ENCODE data around the gene AFF2. TPM values are rescaled to one million over a fixed set of nuclear protein-coding genes. Genes with fewer than 3 reads are reported as not detected.

AFF2 gene
- total and polyA plus RNA-seq, 2 donors (not counting 3 experiments of a cell fraction or from before 2014, with no cell fraction given) = 0.03 to 0.07 TPM

DNA sequence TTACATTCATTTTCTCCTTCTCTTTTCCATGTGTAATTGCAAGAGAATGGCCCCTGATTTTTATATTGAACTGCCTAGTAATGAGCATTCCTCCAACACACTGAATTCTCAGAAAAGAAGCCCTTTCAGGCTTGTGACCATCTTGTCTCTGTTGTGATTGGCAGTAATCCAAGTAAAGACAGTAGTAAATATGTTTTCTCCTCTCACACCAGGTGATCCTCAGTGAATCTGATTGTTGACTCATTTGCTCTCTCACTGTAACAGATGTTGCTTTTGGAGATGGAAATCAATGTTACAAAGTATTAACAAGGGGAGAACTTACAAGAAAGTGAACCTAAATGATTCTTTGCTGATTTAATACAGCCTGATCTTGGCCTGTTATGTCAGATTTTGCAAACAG is 271.0 kb downstream of the AFF2 start:
- DNase-seq (ENCODE audit: low read depth, low spot score) (peak; percentile 3), FAIRE-seq (no peak)
- dilution Hi-C loops (cut with MboI; ENCODE audit: extremely low pct_ligation_motif_present, low sequenced_read_pairs) = no loop called here
- ChIA-PET CTCF (no interaction called here), POLR2A (no interaction called here)
- no peak overlapping the region for H3K9ac ChIP-seq (replicated peaks; ENCODE audit: extremely low read depth, insufficient read depth, low read length)
- TF ChIP-seq MYC (IDR thresholded peaks at IDR 0.05; ENCODE audit: low read depth, low read length) (no peak), CTCF (IDR thresholded peaks at IDR 0.05; ENCODE audit: extremely low read depth in 1 of 2, insufficient read depth in 1 of 2, low read depth in 1 of 2, low read length in 2 of 2) (no peak), FOS (IDR thresholded peaks at IDR 0.05; ENCODE audit: borderline replicate concordance, insufficient read depth, low read length) (no peak), GATA2 (IDR thresholded peaks at IDR 0.05; ENCODE audit: insufficient read depth, insufficient read length, low read depth, low read length) (no peak)
- TF ChIP-seq, protein P1, sequence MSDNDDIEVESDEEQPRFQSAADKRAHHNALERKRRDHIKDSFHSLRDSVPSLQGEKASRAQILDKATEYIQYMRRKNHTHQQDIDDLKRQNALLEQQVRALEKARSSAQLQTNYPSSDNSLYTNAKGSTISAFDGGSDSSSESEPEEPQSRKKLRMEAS (IDR thresholded peaks at IDR 0.05; ENCODE audit: insufficient read depth, insufficient read length) = no peak
- H3K4me2 ChIP-seq (ENCODE audit: insufficient read depth, low read length) = no peak overlapping the region
- no peaks in the 10 kb centered on the region for H3K27me3 ChIP-seq (ENCODE audit: control insufficient read depth in 2 of 2, insufficient read depth in 2 of 2, low read length in 2 of 2)
- H3K9me1 ChIP-seq (replicated peaks; ENCODE audit: control insufficient read depth, extremely low read depth, insufficient read depth, low read length) = no peaks in the 10 kb centered on the region
- intact Hi-C loops (cut with micrococcal nuclease) = no loop called here
- H3K4me1 ChIP-seq (ENCODE audit: control insufficient read depth, extremely low read depth, insufficient read depth, low read length) = no peaks in the 10 kb centered on the region
- H3K9me3 ChIP-seq (replicated peaks; ENCODE audit: control insufficient read depth, insufficient read depth, low read length) = no peaks in the 10 kb centered on the region
- no peaks in the 10 kb centered on the region for H4K20me1 ChIP-seq (replicated peaks; ENCODE audit: control insufficient read depth, extremely low read depth, insufficient read depth, low read length)
- no peak overlapping the region for H3K4me3 ChIP-seq (replicated peaks in 1 of 3; ENCODE audit: insufficient read depth in 1 of 3, low read depth in 1 of 3, low read length in 3 of 3)
- no peaks in the 10 kb centered on the region for H3K36me3 ChIP-seq (ENCODE audit: control insufficient read depth in 2 of 2, extremely low read depth in 1 of 2, insufficient read depth in 2 of 2, low read length in 2 of 2)
- H3K27ac ChIP-seq (ENCODE audit: insufficient read depth, low read depth, low read length) = no peak overlapping the region
- no TSS peak for BruUV-seq (replicated peaks)
- H2AFZ ChIP-seq (ENCODE audit: low read depth, low read length) = no peak overlapping the region
- no peaks in the 10 kb centered on the region for H3K79me2 ChIP-seq (ENCODE audit: control insufficient read depth, insufficient read depth, low read length)

DNA sequence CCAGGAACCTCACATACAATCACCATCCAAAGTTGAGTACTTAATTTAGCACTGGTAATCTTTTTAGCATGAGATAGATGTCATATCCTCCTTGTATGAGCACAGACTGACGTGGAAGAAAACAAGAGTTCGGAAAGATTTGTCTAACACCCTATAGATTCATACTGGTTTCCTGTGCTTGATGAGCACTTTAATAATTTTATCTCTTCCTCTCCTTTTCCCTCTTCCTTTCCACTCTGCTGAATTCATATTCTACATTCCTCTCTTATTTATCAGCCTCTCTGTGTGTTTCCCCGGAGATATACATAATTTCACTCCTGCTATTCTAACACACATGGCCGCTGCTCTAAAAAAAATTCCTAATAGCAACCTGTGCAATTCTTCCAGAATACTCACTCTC is 273.9 kb downstream of the AFF2 start:
- Histone ChIP-seq H3K79me2 (ENCODE audit: control insufficient read depth, insufficient read depth, low read length) (no peaks in the 10 kb centered on the region), H3K36me3 (ENCODE audit: control insufficient read depth in 2 of 2, extremely low read depth in 1 of 2, insufficient read depth in 2 of 2, low read length in 2 of 2) (no peaks in the 10 kb centered on the region), H3K27me3 (ENCODE audit: control insufficient read depth in 2 of 2, insufficient read depth in 2 of 2, low read length in 2 of 2) (no peaks in the 10 kb centered on the region), H3K4me1 (ENCODE audit: control insufficient read depth, extremely low read depth, insufficient read depth, low read length) (no peaks in the 10 kb centered on the region), H3K9me1 (replicated peaks; ENCODE audit: control insufficient read depth, extremely low read depth, insufficient read depth, low read length) (no peaks in the 10 kb centered on the region), H2AFZ (ENCODE audit: low read depth, low read length) (no peak overlapping the region), H3K4me2 (ENCODE audit: insufficient read depth, low read length) (peak overlapping the region; percentile 6), H3K9me3 (replicated peaks; ENCODE audit: control insufficient read depth, insufficient read depth, low read length) (no peaks in the 10 kb centered on the region), H3K4me3 (replicated peaks in 1 of 3; ENCODE audit: insufficient read depth in 1 of 3, low read depth in 1 of 3, low read length in 3 of 3) (no peak overlapping the region), H4K20me1 (replicated peaks; ENCODE audit: control insufficient read depth, extremely low read depth, insufficient read depth, low read length) (no peaks in the 10 kb centered on the region), H3K27ac (ENCODE audit: insufficient read depth, low read depth, low read length) (no peak overlapping the region), H3K9ac (replicated peaks; ENCODE audit: extremely low read depth, insufficient read depth, low read length) (no peak overlapping the region)
- BruUV-seq (replicated peaks) = no TSS peak
- POLR2A ChIA-PET = no interaction called here
- CTCF ChIA-PET = no interaction called here
- FAIRE-seq (no peak), DNase-seq (ENCODE audit: low read depth, low spot score) (peak; percentile 34)
- TF ChIP-seq GATA2 (IDR thresholded peaks at IDR 0.05; ENCODE audit: insufficient read depth, insufficient read length, low read depth, low read length) (peak; percentile 46), FOS (IDR thresholded peaks at IDR 0.05; ENCODE audit: borderline replicate concordance, insufficient read depth, low read length) (peak; percentile 46), POLR2AphosphoS5 (IDR thresholded peaks at IDR 0.05; ENCODE audit: insufficient read depth, low read depth, low read length) (no peak)
- TF ChIP-seq, protein P1 (IDR thresholded peaks at IDR 0.05; ENCODE audit: insufficient read depth, insufficient read length) = no peak
- intact Hi-C loops (cut with micrococcal nuclease) (no loop called here), dilution Hi-C loops (cut with MboI; ENCODE audit: extremely low pct_ligation_motif_present, low sequenced_read_pairs) (no loop called here)

Measured in endothelial cell of umbilical vein (primary cell).